ENCODE results near the gene PIP4K2A.

GRCh38 chr10:22625516-22626290, 88.7 kb downstream of the PIP4K2A start:
- TF ChIP-seq CC2D1A (CRISPR knock-in tag; IDR thresholded peaks at IDR 0.05) (no peak), ZBTB8A (CRISPR knock-in tag; IDR thresholded peaks at IDR 0.05; ENCODE audit: borderline replicate concordance, low read depth) (no peak), FLYWCH1 (CRISPR knock-in tag; IDR thresholded peaks at IDR 0.05) (no peak), CTCF (CRISPR knock-in tag; IDR thresholded peaks at IDR 0.05) (no peak), USF2 (IDR thresholded peaks at IDR 0.05; ENCODE audit: low read depth, low read length) (no peak), USF2 (CRISPR knock-in tag; IDR thresholded peaks at IDR 0.05; ENCODE audit: borderline replicate concordance) (no peak)
